ENCODE data around the gene PDGFRB. TPM values are rescaled to one million over a fixed set of nuclear protein-coding genes. Genes with fewer than 3 reads are reported as not detected.

The PDGFRB gene
- total RNA-seq, 3 donors from 2014 or later: 53.7 to 243 (median 146) TPM

DNA sequence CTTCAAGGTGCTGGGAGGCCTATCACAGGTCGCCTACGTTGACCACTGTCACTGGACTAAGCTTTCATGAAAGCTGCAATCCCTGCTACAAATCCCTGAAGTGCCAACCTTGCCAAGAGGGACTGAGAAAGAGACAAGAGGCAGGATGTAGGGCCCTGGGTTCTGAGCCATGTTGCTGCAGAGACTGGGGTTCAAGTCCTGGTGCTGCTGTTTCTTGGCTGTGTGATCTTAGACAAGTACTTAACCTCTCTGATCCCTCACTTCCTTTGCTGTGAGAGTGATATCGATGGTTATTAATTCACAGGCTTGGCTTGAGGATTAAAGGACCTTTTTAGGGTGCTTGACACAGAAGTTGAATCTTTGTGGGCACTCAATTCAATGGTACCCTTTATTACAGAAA, 84.8 kb downstream of the PDGFRB start:
- H3K9me3 ChIP-seq: no peaks in the 10 kb centered on the region
- no peak for TF ChIP-seq POLR2A (IDR thresholded peaks at IDR 0.05)
- TF ChIP-seq POLR2AphosphoS5 (IDR thresholded peaks at IDR 0.05): no peak
- no peak for TF ChIP-seq CTCF (IDR thresholded peaks at IDR 0.05)
- H3K27me3 ChIP-seq: no peaks in the 10 kb centered on the region
- no peak for DNase-seq (ENCODE audit: low spot score in 2 of 2)
- H3K4me3 ChIP-seq: no peak overlapping the region
- no peaks in the 10 kb centered on the region for H3K4me1 ChIP-seq
- H3K36me3 ChIP-seq: no peaks in the 10 kb centered on the region
- intact Hi-C loops (cut with DNase I; ENCODE audit: low total_unique reads): no loop called here
- H3K27ac ChIP-seq: no peak overlapping the region

DNA sequence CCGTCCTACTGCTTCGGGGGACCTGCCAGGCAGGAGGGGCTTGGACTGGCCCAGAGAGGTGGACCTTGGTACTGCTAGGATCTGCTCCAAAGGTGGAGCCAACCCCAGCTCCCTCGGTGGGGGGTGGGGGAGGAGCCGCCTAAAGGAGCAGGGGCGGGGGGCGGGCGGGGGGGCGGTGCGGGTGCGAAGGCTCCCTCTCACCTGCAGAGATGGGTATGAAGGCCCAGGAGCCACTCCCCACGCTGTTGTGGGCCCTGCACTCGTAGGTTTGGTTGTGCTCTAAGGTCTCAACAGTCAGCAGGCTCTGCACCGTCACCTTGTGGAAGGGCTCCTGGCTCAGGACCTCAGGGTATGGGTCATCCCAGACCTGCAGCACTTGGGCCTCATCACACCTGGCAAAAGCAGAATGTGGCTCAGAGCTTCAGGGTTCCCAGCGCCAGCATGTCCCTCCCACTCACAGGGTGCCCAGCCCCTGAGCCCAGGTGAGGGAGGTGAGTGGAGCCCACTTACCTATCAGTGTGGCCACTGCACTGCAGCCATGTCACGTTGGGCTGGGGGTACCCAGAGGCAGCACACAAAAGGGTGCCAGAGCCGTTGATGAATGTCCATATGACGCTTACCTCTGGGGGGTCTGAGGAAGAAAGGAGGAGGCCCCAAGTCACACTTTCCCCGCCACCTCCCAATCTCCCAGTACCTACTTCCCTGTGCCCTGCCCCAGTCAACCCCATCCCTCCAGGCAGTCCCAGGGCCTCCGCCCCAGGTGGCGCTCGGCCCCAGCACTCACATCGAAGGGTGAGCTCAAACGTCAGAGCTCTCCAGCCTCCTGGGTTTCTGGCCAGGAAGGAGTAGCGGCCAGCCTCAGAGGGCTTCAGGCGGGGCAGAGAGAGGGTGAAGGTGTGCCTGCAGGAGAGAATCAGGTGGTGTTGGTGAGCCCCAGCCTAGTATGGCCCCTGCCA, 85.7 kb downstream of the PDGFRB start:
- H3K4me1 ChIP-seq: no peaks in the 10 kb centered on the region
- H3K27ac ChIP-seq: no peak overlapping the region
- H3K36me3 ChIP-seq: no peaks in the 10 kb centered on the region
- intact Hi-C loops (cut with DNase I; ENCODE audit: low total_unique reads): no loop called here
- no peaks in the 10 kb centered on the region for H3K27me3 ChIP-seq
- H3K4me3 ChIP-seq: no peak overlapping the region
- no peaks in the 10 kb centered on the region for H3K9me3 ChIP-seq
- no peak for DNase-seq (ENCODE audit: low spot score in 2 of 2)
- no peak for TF ChIP-seq CTCF (IDR thresholded peaks at IDR 0.05)

GRCh38 chr5:150068961-150069645, 86.5 kb downstream of the PDGFRB start:
- no peaks in the 10 kb centered on the region for H3K27me3 ChIP-seq
- H3K27ac ChIP-seq: no peak overlapping the region
- H3K9me3 ChIP-seq: no peaks in the 10 kb centered on the region
- no peaks in the 10 kb centered on the region for H3K36me3 ChIP-seq
- H3K4me1 ChIP-seq: no peaks in the 10 kb centered on the region
- no peak for TF ChIP-seq POLR2A (IDR thresholded peaks at IDR 0.05)
- no peak for TF ChIP-seq CTCF (IDR thresholded peaks at IDR 0.05)
- TF ChIP-seq POLR2AphosphoS5 (IDR thresholded peaks at IDR 0.05): no peak
- H3K4me3 ChIP-seq: no peak overlapping the region
- intact Hi-C loops (cut with DNase I; ENCODE audit: low total_unique reads): no loop called here
- DNase-seq (ENCODE audit: low spot score in 2 of 2): no peak

GRCh38 chr5:150068472-150068871, 87.2 kb downstream of the PDGFRB start:
- no peaks in the 10 kb centered on the region for H3K9me3 ChIP-seq
- no peaks in the 10 kb centered on the region for H3K27me3 ChIP-seq
- no peak for DNase-seq (ENCODE audit: low spot score in 2 of 2)
- intact Hi-C loops (cut with DNase I; ENCODE audit: low total_unique reads): no loop called here
- no peak overlapping the region for H3K4me3 ChIP-seq
- TF ChIP-seq POLR2A (IDR thresholded peaks at IDR 0.05) (no peak), CTCF (IDR thresholded peaks at IDR 0.05) (no peak), POLR2AphosphoS5 (IDR thresholded peaks at IDR 0.05) (no peak)
- H3K36me3 ChIP-seq: no peaks in the 10 kb centered on the region
- no peaks in the 10 kb centered on the region for H3K4me1 ChIP-seq
- no peak overlapping the region for H3K27ac ChIP-seq

GRCh38 chr5:150068071-150068470, 87.6 kb downstream of the PDGFRB start:
- intact Hi-C loops (cut with DNase I; ENCODE audit: low total_unique reads): no loop called here
- DNase-seq (ENCODE audit: low spot score in 2 of 2): no peak
- TF ChIP-seq POLR2A (IDR thresholded peaks at IDR 0.05) (no peak), POLR2AphosphoS5 (IDR thresholded peaks at IDR 0.05) (no peak), CTCF (IDR thresholded peaks at IDR 0.05) (no peak)
- Histone ChIP-seq H3K4me3 (no peak overlapping the region), H3K36me3 (no peaks in the 10 kb centered on the region), H3K9me3 (no peaks in the 10 kb centered on the region), H3K4me1 (no peaks in the 10 kb centered on the region), H3K27ac (no peak overlapping the region), H3K27me3 (no peaks in the 10 kb centered on the region)

Data from breast epithelium (tissue), 4 donors.